ENCODE data around the gene GCK.

The GCK gene

GRCh38 chr7:44226396-44226753 is 37.1 kb upstream of the GCK start:
- Mint-ChIP-seq H3K27me3 (peaks cover 7% of the 10 kb centered on the region), H3K36me3 (no peaks in the 10 kb centered on the region), H3K9me3 (no peaks in the 10 kb centered on the region), H3K4me3 (no peak overlapping the region), H3K4me1 (no peaks in the 10 kb centered on the region), H3K27ac (no peak overlapping the region)
- DNase-seq, result no peak
- CTCF ChIA-PET, result no interaction called here

GRCh38 chr7:44225566-44226395 is 36.5 kb upstream of the GCK start:
- Mint-ChIP-seq H3K27me3 (peaks cover 7% of the 10 kb centered on the region), H3K27ac (no peak overlapping the region), H3K9me3 (no peaks in the 10 kb centered on the region), H3K36me3 (no peaks in the 10 kb centered on the region), H3K4me1 (no peaks in the 10 kb centered on the region), H3K4me3 (no peak overlapping the region)
- no peak for DNase-seq
- CTCF ChIA-PET, result no interaction called here

- Mint-ChIP-seq H3K4me1 (no peaks in the 10 kb centered on the region), H3K36me3 (no peaks in the 10 kb centered on the region)
- CTCF ChIA-PET, result no interaction called here
Measured at GRCh38 chr7:44224974-44225565, 35.8 kb upstream of the GCK start.

GRCh38 chr7:44224080-44224973 is 35.1 kb upstream of the GCK start:
- CTCF ChIA-PET, result no interaction called here
- Mint-ChIP-seq H3K4me3 (no peak overlapping the region), H3K27ac (no peak overlapping the region), H3K36me3 (no peaks in the 10 kb centered on the region), H3K27me3 (peaks cover 7% of the 10 kb centered on the region), H3K9me3 (no peaks in the 10 kb centered on the region), H3K4me1 (no peaks in the 10 kb centered on the region)
- no peak for DNase-seq

More at GRCh38 chr7:44224974-44225565, 35.8 kb upstream of the GCK start:
- H3K27me3 Mint-ChIP-seq, result peaks cover 7% of the 10 kb centered on the region
- H3K4me3 Mint-ChIP-seq, result no peak overlapping the region
- no peak overlapping the region for H3K27ac Mint-ChIP-seq
- no peak for DNase-seq
- no peaks in the 10 kb centered on the region for H3K9me3 Mint-ChIP-seq

- DNase-seq, result no peak
- peaks cover 7% of the 10 kb centered on the region for H3K27me3 Mint-ChIP-seq
- H3K4me3 Mint-ChIP-seq, result no peak overlapping the region
- no peaks in the 10 kb centered on the region for H3K36me3 Mint-ChIP-seq
- H3K4me1 Mint-ChIP-seq, result no peaks in the 10 kb centered on the region
- H3K27ac Mint-ChIP-seq, result no peak overlapping the region
- CTCF ChIA-PET, result no interaction called here
- no peaks in the 10 kb centered on the region for H3K9me3 Mint-ChIP-seq
Measured at GRCh38 chr7:44223362-44224079, 34.3 kb upstream of the GCK start.

- Mint-ChIP-seq H3K27me3 (peaks cover 7% of the 10 kb centered on the region), H3K4me3 (no peak overlapping the region), H3K9me3 (no peaks in the 10 kb centered on the region), H3K36me3 (no peaks in the 10 kb centered on the region), H3K27ac (no peak overlapping the region), H3K4me1 (no peaks in the 10 kb centered on the region)
- CTCF ChIA-PET, result no interaction called here
- no peak for DNase-seq
Measured at GRCh38 chr7:44222776-44223261, 33.6 kb upstream of the GCK start.

GRCh38 chr7:44222074-44222473 is 32.8 kb upstream of the GCK start:
- Mint-ChIP-seq H3K27ac (no peak overlapping the region), H3K4me1 (no peaks in the 10 kb centered on the region), H3K9me3 (no peaks in the 10 kb centered on the region), H3K27me3 (peaks cover 7% of the 10 kb centered on the region), H3K4me3 (no peak overlapping the region), H3K36me3 (no peaks in the 10 kb centered on the region)
- CTCF ChIA-PET, result interaction anchor here (0.9 kb wide), 1 partner anchor 137 kb away, joined by 3 read pairs; no protein-coding TSS in a partner anchor
- DNase-seq, result no peak

- no peaks in the 10 kb centered on the region for H3K4me1 Mint-ChIP-seq
- no peak overlapping the region for H3K27ac Mint-ChIP-seq
- CTCF ChIA-PET, result interaction anchor here (0.6 to 0.9 kb wide), 2 partner anchors 97 to 138 kb away, joined by 3 read pairs; no protein-coding TSS in a partner anchor
- H3K9me3 Mint-ChIP-seq, result no peaks in the 10 kb centered on the region
- H3K4me3 Mint-ChIP-seq, result no peak overlapping the region
- H3K36me3 Mint-ChIP-seq, result no peaks in the 10 kb centered on the region
- peaks cover 7% of the 10 kb centered on the region for H3K27me3 Mint-ChIP-seq
- no peak for DNase-seq
Measured at GRCh38 chr7:44221231-44221791, 32.1 kb upstream of the GCK start.

- no peak for DNase-seq
- Mint-ChIP-seq H3K36me3 (no peaks in the 10 kb centered on the region), H3K4me1 (no peaks in the 10 kb centered on the region), H3K27me3 (peaks cover 4% of the 10 kb centered on the region), H3K27ac (no peak overlapping the region), H3K4me3 (no peak overlapping the region), H3K9me3 (no peaks in the 10 kb centered on the region)
- CTCF ChIA-PET, result no interaction called here
Measured at GRCh38 chr7:44220358-44221112, 31.3 kb upstream of the GCK start.

- Mint-ChIP-seq H3K36me3 (no peaks in the 10 kb centered on the region), H3K27me3 (peaks cover 4% of the 10 kb centered on the region), H3K9me3 (no peaks in the 10 kb centered on the region), H3K4me1 (no peaks in the 10 kb centered on the region), H3K27ac (no peak overlapping the region), H3K4me3 (no peak overlapping the region)
- CTCF ChIA-PET, result no interaction called here
- no peak for DNase-seq
Measured at GRCh38 chr7:44220046-44220357, 30.8 kb upstream of the GCK start.

GRCh38 chr7:44219371-44220045 is 30.3 kb upstream of the GCK start:
- H3K36me3 Mint-ChIP-seq, result no peaks in the 10 kb centered on the region
- H3K9me3 Mint-ChIP-seq, result no peaks in the 10 kb centered on the region
- DNase-seq, result no peak
- peaks cover 4% of the 10 kb centered on the region for H3K27me3 Mint-ChIP-seq
- no peak overlapping the region for H3K4me3 Mint-ChIP-seq
- no peak overlapping the region for H3K27ac Mint-ChIP-seq
- H3K4me1 Mint-ChIP-seq, result no peaks in the 10 kb centered on the region
- CTCF ChIA-PET, result no interaction called here

GRCh38 chr7:44218418-44219201 is 29.4 kb upstream of the GCK start:
- no peak overlapping the region for H3K27ac Mint-ChIP-seq
- no peaks in the 10 kb centered on the region for H3K9me3 Mint-ChIP-seq
- H3K4me3 Mint-ChIP-seq, result no peak overlapping the region
- no peak for DNase-seq
- no peaks in the 10 kb centered on the region for H3K4me1 Mint-ChIP-seq
- CTCF ChIA-PET, result interaction anchor here (0.9 kb wide), 1 partner anchor 26 kb away, joined by 3 read pairs; no protein-coding TSS in a partner anchor
- H3K27me3 Mint-ChIP-seq, result no peaks in the 10 kb centered on the region
- no peaks in the 10 kb centered on the region for H3K36me3 Mint-ChIP-seq

Measured in activated naive CD4-positive, alpha-beta T cell treated with anti-CD3 and anti-CD28 coated beads, Interleukin-2, amount 10 ng/mL, durations not matched to agents 7 days and 5 days (primary cell).